Activated T-cell treated with anti-CD3 and anti-CD28 coated beads for 48 hours (primary cell): ENCODE results near the gene COG4.
"Not testable (repeated sequence)": the region's sequence is repeated elsewhere in the genome, so short reads cannot be mapped to it uniquely, and the experiment has no call there.

Experiments
- DNase-seq: peaks from one replicate; pipeline ENCODE4 v3.0.0-alpha.2; 2020; ENCODE audit warnings: low read depth

COG4 gene

GRCh38 chr16:70457446-70458166 is 65.7 kb downstream of the COG4 start:
- no peak for DNase-seq

- no peak for DNase-seq
These were observed 67.4 kb downstream of the COG4 start for GRCh38 chr16:70455910-70456309.

- DNase-seq, result peak; percentile 58
These were observed 68.9 kb downstream of the COG4 start, which contains the start of gene FCSK for GRCh38 chr16:70454222-70455034. Gene FCSK, plus strand, starts transcription at chr16:70454595. Its CDS starts 8,596 bp downstream, at chr16:70463191.

GRCh38 chr16:70453892-70454221 is 69.5 kb downstream of the COG4 start:
- no peak for DNase-seq

GRCh38 chr16:70453117-70453891 is 70.0 kb downstream of the COG4 start:
- no peak for DNase-seq

GRCh38 chr16:70451004-70451340 is 72.4 kb downstream of the COG4 start:
- DNase-seq, result not testable (repeated sequence)

GRCh38 chr16:70450142-70451003 is 73.0 kb downstream of the COG4 start:
- DNase-seq, result not testable (repeated sequence)

- DNase-seq, result no peak
These were observed 75.3 kb downstream of the COG4 start for GRCh38 chr16:70448075-70448474.

GRCh38 chr16:70444249-70445063 is 78.9 kb downstream of the COG4 start:
- DNase-seq, result no peak

- no peak for DNase-seq
These were observed 81.0 kb downstream of the COG4 start for GRCh38 chr16:70442344-70442743.

GRCh38 chr16:70441406-70441990 is 81.9 kb downstream of the COG4 start:
- DNase-seq, result no peak

- no peak for DNase-seq
These were observed 83.2 kb downstream of the COG4 start for GRCh38 chr16:70440009-70440692.

- peak; percentile 91 for DNase-seq
These were observed 84.1 kb downstream of the COG4 start, which contains the start of gene ST3GAL2 for GRCh38 chr16:70438969-70439862. Gene ST3GAL2, minus strand, starts transcription at chr16:70439100. Its CDS starts 40,570 bp downstream, at chr16:70398530.

GRCh38 chr16:70438585-70438968 is 84.8 kb downstream of the COG4 start:
- DNase-seq, result no peak

- no peak for DNase-seq
These were observed 85.5 kb downstream of the COG4 start for GRCh38 chr16:70437582-70438557.

- DNase-seq, result no peak
These were observed 86.3 kb downstream of the COG4 start for GRCh38 chr16:70437017-70437581.
